ENCODE data around the gene PDE4D.

DNA sequence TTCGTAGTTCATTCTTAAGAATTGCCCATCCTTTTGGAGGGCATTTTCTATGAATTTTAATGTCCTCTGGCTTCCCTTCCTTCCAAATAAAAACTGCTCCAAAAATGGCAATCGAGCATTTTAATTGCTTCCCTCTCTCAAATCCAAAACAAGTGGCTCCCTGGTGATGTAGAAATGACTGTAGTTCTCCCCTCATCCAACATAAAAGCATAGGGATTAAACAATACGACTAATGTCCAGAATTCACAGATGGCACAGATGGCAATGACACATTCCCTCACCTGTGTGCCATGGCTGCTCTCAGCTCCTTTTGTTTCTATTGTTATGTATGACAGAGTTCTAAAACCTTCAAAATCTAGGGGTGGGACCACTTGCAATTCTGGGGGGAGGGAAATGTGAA lies 893.3 kb downstream of the PDE4D start:
- TF ChIP-seq, protein P1, sequence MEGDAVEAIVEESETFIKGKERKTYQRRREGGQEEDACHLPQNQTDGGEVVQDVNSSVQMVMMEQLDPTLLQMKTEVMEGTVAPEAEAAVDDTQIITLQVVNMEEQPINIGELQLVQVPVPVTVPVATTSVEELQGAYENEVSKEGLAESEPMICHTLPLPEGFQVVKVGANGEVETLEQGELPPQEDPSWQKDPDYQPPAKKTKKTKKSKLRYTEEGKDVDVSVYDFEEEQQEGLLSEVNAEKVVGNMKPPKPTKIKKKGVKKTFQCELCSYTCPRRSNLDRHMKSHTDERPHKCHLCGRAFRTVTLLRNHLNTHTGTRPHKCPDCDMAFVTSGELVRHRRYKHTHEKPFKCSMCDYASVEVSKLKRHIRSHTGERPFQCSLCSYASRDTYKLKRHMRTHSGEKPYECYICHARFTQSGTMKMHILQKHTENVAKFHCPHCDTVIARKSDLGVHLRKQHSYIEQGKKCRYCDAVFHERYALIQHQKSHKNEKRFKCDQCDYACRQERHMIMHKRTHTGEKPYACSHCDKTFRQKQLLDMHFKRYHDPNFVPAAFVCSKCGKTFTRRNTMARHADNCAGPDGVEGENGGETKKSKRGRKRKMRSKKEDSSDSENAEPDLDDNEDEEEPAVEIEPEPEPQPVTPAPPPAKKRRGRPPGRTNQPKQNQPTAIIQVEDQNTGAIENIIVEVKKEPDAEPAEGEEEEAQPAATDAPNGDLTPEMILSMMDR (IDR thresholded peaks at IDR 0.05; ENCODE audit: low read length) = no peak
- TF ChIP-seq EZH2phosphoT487 (IDR thresholded peaks at IDR 0.05; ENCODE audit: low read length) (no peak), EZH2 (optimal IDR thresholded peaks at IDR 0.05; ENCODE audit: low read depth, low read length) (no peak)

Measured in MM.1S (cell line).